GM19468 (cell line): ENCODE measurements around the gene SLX4IP.

ENCODE experiments used
- ATAC-seq: cut with Tn5 transposase; IDR thresholded peaks from one replicate; pipeline ENCODE4 v1.9.1; 2021; ENCODE audit warnings: mild to moderate bottlenecking, moderate library complexity, moderate number of reproducible peaks; ENCODE audit not compliant: unreplicated experiment; ENCODE audit errors: extremely low read depth

The SLX4IP gene

DNA sequence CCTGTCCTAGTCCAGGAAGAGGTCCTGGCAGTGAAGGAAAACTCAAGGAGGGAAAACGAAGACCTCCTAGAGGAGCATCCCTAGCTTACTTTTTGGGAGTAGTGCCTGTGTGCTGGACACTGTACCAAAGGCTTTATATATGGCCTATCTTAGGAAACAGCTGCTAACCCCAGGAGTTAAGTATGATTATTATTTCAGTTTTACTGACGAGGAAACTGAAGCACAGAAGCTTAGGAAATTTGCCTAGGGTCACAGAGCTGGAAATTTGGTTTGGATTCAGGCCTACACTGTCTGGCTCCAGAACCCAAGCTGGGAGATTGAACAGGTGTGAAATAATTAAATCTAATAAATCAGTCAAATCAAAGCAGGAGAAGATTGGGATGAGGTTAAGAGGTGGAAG lies 78.0 kb downstream of the SLX4IP start:
- ATAC-seq, result no peak

DNA sequence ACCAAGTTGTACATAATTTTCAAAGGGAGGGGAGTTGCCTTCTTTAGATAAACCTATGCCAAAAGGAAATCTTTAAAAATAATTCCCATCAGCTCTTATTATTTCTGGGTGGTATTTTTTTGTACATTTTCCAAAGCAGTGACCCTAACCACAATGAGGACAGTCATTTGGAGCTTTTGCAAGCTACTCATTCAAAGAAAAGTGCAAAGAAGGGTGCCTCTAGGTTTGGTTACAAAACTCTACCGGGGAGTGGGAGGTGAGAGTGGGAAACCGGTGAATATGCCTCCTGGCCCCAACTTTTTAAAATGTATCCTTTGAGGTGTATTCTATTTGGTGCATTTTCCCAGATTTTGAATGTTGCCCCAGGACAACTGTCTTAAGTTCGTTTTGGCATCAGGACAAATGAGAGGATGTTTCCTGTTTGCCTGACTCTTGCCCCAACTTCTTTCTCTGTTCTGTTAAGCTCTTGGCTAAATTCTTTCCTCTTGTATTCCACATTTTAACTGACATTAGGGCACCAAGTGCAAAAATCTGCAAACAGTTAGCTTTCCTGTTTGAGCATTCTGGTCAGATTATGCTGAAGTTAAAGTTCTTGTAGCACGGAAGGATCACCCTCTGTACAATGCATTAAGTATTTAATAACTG lies 78.9 kb downstream of the SLX4IP start:
- ATAC-seq, result no peak

DNA sequence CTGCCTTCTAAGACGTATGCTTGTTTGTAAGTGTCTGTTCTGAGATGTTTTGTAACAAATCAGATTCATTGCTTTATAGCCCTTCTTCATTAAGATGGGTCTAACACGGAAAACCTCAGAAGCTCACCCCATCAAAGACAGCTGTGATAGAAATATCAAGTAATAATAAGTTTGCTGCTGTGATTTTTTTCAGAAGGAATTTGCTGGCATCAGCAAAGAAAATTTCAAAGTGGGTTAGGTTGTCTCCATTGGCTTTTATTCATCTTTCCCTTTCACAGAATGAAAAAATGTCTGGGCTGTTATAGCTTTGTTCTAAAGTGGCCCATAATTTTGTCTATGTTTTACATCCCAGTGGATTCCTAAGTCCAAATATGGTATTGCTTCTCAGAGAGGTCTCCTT lies 81.4 kb downstream of the SLX4IP start:
- no peak for ATAC-seq

DNA sequence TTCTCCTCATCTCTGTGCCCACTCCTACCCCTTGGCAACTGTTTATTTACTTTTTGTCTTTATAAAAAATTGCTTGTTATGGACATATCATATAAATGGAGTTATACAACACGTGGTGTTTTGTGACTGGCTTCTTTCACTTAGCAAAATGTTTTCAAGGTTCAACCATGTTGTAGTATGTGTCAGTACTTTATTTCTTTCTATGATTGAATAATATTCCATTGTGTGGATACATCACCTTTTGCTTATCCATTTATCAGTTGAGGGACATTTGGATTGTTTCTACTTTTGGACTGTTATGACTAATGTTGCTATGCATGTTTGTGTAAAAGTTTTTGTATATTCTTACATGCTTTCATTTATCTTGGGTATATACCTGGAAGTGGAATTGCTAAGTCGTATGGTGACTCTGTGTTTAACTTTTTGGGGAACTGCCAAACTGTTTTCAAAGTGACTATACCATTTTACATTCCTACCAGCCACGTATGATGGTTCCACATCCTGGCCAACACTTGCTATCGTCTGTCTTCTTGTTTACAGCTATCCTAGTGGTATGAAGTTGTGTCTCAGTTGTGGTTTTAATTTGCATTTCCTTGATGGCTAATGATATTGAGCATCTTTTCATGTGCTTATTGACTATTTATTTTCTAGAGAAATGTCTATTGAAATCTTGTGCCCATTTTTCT lies 84.4 kb downstream of the SLX4IP start:
- peak; percentile 19 for ATAC-seq

DNA sequence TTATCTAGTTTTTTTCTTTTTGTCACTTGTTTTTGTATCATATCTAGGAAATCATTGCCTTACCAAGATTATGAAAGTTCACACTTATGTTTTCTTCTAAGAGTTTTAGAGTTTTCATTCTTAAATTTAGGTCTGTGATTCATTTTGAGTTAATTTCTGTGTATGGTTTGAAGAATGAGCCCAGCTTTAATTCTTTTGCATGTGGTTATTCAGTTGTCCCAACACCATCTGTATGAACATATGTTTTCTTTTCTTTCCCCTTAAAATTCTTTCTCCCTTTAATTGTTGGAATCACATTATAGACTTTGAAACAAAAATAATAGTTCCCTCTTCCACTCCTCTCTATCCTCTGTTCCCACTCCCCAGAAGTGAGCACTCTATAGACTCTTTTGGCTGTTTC lies 85.4 kb downstream of the SLX4IP start:
- no peak for ATAC-seq

DNA sequence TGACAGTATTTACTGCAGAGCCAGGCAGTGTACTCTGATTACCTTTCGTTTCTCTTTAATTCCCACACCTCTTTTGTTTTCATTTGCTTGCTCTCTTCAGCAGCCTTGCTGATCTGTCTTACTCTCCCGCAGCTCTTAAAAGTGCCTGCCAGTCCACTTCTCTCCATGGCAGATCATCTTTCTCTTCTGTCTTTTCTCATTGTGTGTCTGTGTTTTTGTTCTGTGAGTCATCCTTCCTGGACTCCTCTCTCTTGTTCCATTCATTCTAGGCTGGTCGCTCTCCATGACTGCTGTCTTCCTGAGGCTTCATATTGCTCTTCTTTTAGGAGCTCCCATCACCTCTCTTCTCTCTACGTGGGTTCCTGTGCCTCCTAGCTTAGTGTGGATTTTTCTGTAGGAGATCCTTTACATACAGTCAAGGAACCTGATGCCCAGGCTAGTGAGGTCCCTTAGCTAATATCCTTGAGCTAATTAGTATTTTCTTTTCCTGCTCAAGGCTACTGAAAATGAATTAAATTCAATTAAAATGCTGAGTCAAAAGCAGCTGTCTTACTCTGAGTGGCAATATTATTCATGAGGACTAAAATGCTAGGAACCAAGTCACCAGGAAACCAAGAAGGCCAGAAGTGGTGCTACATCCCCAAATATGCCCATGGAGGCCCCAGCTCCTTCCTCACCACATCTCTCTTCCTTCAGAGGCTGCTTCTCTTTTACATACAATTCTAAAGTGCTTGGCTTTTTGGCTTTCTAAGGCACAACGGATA lies 86.1 kb downstream of the SLX4IP start:
- ATAC-seq, result no peak

DNA sequence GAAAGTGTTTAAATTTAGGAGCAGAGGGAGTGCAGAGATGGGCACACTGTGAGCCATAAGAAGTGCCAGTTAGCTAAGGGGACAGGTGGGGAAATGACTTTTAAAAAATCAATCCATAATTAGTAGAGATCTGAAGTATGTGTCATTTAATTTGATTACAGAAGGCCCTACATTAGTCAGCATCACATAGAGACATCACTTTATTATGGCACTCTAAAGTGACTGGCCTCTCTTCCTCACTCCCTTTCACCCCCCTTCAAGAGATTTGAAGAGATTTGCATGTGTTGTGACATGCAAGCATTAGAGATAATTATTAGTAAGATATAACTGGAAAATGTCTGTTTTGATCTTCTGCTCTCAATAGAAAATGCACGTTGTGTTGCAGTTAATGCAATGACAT lies 86.7 kb downstream of the SLX4IP start:
- ATAC-seq, result no peak

DNA sequence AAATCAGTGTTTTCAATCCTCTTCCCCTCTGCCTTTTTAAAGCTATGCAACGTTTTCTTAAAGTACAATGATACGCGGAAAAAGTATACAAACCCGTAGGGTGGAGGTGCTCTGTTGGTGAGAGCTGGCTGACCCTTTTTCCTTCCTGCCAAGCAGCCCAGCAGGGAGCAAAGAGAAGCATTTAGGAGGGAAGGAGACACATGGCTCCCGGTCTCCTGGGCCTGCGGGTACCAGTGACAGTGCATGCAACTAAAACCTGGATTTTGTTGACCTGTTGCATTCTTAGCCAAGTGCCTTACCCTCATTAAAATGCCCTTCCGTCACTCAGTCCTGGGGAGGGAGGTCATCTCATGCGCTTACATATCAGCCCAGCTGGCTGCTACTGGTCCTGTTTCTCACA lies 87.2 kb downstream of the SLX4IP start:
- no peak for ATAC-seq

DNA sequence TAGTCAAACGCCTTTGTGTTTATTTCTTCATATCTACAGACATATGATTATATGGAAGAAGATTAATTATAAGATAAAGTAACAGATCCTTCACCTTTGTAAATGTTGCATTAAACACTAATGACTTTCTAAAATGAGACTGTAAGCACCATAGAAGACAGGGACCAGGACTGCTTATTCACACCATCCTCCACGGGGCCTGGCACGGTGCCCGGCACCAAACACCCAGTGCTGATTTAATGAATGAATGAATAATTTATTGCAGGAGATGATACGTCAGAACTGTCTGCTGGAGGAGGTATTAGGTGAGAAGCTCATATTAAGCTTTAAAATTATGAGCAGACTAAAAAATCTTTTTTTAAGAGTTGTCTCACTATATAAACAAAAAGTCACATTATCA lies 88.3 kb downstream of the SLX4IP start:
- no peak for ATAC-seq

DNA sequence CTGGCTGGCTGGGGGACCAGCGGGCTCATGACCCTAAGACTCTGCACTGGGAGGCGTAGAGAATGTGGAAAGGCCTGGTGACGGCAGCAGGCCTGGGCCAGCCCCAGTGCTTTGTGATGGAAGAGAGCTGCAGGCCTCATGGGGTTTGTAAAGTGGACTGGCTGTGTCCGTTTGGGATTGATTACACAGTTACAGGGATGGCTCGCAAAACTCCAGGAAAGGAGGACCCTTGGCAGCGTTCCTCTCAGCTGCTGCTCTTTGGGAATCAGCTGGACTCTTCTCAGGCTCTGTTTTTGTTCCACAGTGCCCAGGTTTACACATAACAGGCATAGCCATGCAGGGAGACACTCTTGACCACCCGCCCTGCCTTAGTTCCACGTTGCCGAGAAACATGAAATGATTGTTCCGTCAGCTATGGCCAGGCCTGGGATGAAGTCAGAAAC lies 89.0 kb downstream of the SLX4IP start:
- ATAC-seq, result no peak

DNA sequence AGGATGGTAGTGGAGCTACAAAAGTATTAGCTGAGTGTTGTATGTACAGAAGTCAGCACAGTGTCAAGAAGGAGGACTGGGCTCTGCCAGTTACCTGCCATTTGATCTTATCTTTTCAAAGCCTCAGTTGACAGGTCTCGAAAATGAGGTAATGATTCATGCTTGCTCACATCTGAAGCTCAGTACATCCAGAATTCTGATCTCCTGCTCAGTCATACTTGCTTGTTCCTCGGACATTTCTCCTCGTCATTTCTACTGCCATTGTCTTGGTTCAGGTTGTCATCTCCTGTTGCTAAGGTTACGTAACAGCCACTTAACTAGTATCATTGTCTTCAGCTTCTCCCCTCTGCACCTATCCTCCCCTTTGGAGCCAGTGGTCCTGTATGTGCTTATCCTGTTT lies 89.5 kb downstream of the SLX4IP start:
- no peak for ATAC-seq

DNA sequence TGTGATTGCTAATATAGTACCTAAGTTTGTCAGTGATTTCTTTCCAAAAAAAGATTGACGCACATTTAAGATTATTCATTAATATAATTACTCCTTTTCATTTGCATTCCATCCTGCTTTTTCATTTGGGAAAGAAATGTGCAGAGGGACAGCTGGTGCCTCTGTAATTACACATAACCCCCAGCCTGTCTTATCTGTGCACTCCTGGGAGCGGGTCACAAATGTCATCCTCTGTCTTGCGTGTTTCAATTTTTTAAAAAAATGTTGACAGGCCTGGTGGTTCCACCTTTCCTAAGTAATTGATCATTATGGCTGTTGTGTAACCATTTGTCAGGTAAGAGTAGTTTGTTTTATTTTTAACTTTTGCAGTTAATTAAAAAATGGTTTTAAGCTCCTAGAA lies 92.7 kb downstream of the SLX4IP start:
- no peak for ATAC-seq

DNA sequence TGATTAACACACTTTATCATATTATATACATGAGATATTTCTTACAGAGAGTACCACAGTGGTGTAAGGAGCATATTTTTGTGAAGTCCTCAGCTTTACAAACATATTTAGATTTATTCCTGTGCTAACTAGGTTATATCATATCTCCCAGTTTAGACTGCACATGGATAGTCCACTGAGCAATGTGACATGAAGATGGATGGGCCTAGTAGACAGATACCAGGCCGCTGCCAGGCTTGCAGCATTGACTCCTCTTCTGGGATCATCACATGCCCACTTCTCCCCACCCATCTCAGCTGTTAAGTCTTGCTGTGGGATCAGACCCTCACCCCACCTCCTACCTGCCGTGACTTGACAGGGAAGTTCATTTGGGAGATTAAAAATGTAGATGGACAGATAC lies 95.8 kb downstream of the SLX4IP start:
- ATAC-seq, result no peak

DNA sequence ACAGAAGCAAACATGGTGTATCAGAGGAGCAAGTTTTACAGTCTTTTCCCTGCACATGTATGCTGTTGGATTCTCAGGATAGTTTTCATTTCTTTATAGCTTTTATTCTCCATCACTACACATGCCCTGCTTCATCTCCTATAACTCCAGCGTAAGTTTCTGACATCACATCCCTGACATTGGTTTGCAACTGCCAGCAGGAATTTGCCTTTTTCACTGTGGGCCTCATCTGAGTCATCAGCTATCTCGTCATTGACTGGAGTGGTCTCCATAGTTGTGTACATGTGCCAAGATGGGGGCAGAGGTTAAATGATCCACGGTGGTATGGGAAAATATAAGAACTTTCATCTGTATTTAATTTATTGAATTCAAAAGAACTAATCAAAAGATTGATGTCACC lies 96.7 kb downstream of the SLX4IP start:
- no peak for ATAC-seq

DNA sequence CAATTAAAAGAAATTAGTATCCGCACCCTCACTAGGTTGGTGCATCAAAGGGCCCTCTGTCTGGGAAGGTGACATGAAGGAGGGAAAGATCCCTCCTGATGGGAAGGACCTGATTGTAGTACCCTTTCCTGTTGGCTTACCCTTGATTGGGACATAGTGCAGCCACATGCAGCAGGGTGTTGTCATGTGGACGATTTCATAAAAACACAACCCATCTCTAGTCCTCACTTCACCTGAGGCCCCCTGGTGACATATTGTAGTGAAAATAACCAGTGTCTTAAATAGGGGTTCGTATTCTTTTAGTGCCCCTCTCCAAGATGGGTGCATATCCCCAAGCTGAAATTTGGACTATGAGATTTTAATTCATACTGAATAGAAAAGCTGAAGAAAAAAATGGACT lies 97.3 kb downstream of the SLX4IP start:
- no peak for ATAC-seq

DNA sequence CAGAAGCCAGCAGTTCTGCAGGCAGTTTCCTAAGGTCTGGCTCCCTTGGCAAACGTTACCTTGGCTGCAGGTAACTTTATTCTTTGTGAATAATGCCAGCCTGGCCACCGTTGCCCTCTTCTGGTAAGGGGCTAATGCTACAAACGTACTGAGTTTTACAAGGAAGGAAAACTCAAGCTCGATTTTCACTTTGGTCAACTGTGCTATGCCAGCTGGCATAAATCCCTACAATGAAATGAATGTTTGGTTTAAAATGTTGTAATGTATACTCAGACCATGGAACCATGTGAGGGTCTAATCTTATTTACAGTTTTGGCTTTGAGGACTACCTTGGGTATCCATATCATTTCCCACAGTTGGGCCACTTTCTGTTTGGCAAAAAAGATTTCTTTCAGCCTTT lies 101.4 kb downstream of the SLX4IP start:
- no peak for ATAC-seq

DNA sequence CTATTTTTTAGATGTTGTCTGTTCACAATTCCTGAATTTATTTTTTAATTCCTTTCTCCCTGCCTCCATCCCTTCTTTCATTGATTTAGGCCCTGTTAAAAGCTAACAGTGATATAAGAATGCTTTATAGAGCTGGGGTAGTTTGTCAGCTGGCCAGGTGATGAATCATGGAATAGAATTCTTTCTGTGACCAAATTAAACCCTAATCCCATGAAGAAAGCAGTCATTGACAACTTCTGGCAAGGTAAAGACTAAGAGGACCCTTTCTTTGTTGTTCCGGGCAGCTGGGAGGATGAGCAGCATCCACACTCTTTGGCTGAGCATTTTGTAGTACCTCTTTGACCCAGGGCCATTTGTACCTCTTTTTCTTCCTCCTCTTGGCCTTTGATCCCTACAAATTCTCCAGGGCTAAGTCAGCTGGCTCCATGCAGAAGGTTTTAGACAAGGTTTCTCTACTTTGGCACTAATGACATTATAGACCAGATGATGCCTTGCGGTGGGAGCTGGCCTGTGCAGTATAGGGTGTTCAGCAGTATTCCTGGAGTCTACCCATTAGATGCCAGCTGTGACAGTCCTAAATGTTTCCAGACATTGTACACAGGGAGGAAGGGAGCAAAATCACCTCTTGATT lies 102.9 kb downstream of the SLX4IP start:
- ATAC-seq, result no peak

DNA sequence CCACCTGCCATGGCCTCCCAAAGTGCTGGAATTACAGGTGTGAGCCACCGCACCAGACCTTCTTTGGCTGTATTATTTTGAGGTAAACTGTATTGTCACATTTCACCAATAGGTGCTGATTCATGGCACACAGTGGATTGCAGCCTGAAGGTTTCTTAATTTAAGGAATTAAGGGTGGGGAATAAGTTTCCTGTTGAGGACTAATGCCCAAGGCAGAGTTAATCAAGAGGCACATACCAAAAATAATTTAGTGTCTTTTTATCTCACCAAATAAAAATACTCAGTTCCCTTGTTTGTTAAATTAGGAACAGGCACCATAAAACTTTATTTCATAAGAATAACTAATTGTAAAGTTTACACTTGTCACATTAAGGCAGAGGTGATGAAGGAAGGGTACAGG lies 103.7 kb downstream of the SLX4IP start:
- no peak for ATAC-seq

DNA sequence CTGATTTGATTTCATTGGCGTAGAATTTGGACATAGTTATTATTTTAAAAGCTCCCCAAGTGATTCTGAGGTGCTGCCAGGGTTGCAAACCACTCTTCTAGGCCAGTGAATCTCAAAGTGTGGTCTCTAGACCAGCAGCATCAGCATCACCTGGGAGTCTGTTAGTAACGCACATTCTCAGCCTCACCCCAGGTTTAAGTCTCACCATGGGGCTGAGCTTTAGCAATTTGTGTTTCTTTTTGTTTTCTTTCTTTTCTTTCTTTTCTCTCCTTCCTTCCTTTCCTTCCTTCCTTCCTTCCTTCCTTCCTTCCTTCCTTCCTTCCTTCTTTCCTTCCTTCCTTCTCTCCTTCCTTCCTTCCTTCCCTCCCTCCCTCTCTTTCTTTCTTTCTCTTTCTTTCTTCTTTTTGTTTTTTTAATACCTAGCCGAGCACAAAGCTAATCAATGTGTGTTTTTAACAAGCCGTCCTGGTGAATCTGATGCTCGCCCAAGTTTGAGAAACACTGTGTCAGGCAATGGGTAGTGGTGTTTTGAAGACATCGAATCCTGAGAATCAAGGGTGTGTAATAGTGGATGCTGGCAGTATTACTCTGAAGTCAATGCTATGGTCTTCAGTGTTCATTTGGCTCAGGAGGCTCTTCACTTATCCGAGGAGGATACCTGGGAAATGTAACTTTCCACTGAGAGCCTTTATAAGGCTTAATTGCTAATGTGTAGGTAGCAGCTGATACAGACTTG lies 104.9 kb downstream of the SLX4IP start:
- no peak for ATAC-seq
